NCI-H446 treated with DMSO at 0.1 percent for 48 hours (cell line): ENCODE measurements around the gene GNGT1.

Experiments used
- DNase-seq: peaks from one replicate; lab custom pipeline; 2025; lab: John Stamatoyannopoulos, UW

The GNGT1 gene

GRCh38 chr7:93906267-93906666 lies at the start of gene GNGT1:
Gene GNGT1, plus strand, starts transcription at chr7:93906567. Its CDS starts 180 bp downstream, at chr7:93906747.
- no peak for DNase-seq

- DNase-seq: no peak
Observed at GRCh38 chr7:93858857-93859256, 47.5 kb upstream of the GNGT1 start.

GRCh38 chr7:93860261-93860660 lies 46.1 kb upstream of the GNGT1 start:
- DNase-seq: no peak

GRCh38 chr7:93861325-93861949 lies 44.9 kb upstream of the GNGT1 start:
- no peak for DNase-seq

- DNase-seq: no peak
Observed at GRCh38 chr7:93862651-93863050, 43.7 kb upstream of the GNGT1 start.

GRCh38 chr7:93866886-93867285 lies 39.5 kb upstream of the GNGT1 start:
- no peak for DNase-seq

- no peak for DNase-seq
Observed at GRCh38 chr7:93873998-93874574, 32.3 kb upstream of the GNGT1 start.

GRCh38 chr7:93877742-93878141 lies 28.6 kb upstream of the GNGT1 start:
- no peak for DNase-seq

- DNase-seq: no peak
Observed at GRCh38 chr7:93879356-93879755, 27.0 kb upstream of the GNGT1 start.

- DNase-seq: no peak
Observed at GRCh38 chr7:93882468-93882867, 23.9 kb upstream of the GNGT1 start.

GRCh38 chr7:93883078-93883916 lies 23.1 kb upstream of the GNGT1 start:
- no peak for DNase-seq

GRCh38 chr7:93883917-93884345 lies 22.4 kb upstream of the GNGT1 start:
- DNase-seq: no peak

GRCh38 chr7:93884541-93884940 lies 21.8 kb upstream of the GNGT1 start:
- DNase-seq: no peak

- no peak for DNase-seq
Observed at GRCh38 chr7:93889261-93889660, 17.1 kb upstream of the GNGT1 start.

GRCh38 chr7:93890041-93890463 lies 16.3 kb upstream of the GNGT1 start:
- DNase-seq: no peak

GRCh38 chr7:93890464-93891068 lies 15.8 kb upstream of the GNGT1 start, which contains the start of gene TFPI2:
Gene TFPI2, minus strand, starts transcription at chr7:93890753. Its CDS starts 75 bp downstream, at chr7:93890678.
- DNase-seq: no peak

- DNase-seq: no peak
Observed at GRCh38 chr7:93894426-93894825, 11.9 kb upstream of the GNGT1 start.

GRCh38 chr7:93894966-93895640 lies 11.3 kb upstream of the GNGT1 start:
- no peak for DNase-seq

GRCh38 chr7:93895859-93896600 lies 10.3 kb upstream of the GNGT1 start:
- DNase-seq: no peak

- DNase-seq: no peak
Observed at GRCh38 chr7:93897680-93898079, 8.7 kb upstream of the GNGT1 start.

GRCh38 chr7:93902777-93903423 lies 3.5 kb upstream of the GNGT1 start:
- no peak for DNase-seq
